ENCODE measurements around the gene PTGER3. TPM values are rescaled to one million over a fixed set of nuclear protein-coding genes. Genes with fewer than 3 reads are reported as not detected.

The PTGER3 gene
- total and polyA plus RNA-seq, 10 of the 15 experiments (the other 5 are each of a cell fraction or from before 2014, with no cell fraction given) = under 0.01 to 0.04 (median 0.02) TPM; not detected in 7

- H3K9me3 ChIP-seq (replicated peaks; ENCODE audit: control insufficient read depth, insufficient read depth, low read length) = no peaks in the 10 kb centered on the region
- ATAC-seq (no peak), FAIRE-seq (no peak), DNase-seq (ENCODE audit: low read depth, low spot score) (no peak)
- ChIA-PET SMC1A (ENCODE audit: uncharacterized antibody, unreplicated experiment) (interaction anchor here (1.2 kb wide), 1 partner anchor 17 kb away, joined by 3 read pairs; no protein-coding TSS in a partner anchor), POLR2A (no interaction called here), CTCF (interaction anchor here (1.9 kb wide), 1 partner anchor 10 kb away, joined by 10 read pairs; no protein-coding TSS in a partner anchor), RAD21 (ENCODE audit: unreplicated experiment) (no interaction called here)
- no peak for TF ChIP-seq LARP7 (IDR thresholded peaks at IDR 0.05)
- no peak for TF ChIP-seq RBBP5 (conservative IDR thresholded peaks at IDR 0.05)
- TF ChIP-seq, protein P1, sequence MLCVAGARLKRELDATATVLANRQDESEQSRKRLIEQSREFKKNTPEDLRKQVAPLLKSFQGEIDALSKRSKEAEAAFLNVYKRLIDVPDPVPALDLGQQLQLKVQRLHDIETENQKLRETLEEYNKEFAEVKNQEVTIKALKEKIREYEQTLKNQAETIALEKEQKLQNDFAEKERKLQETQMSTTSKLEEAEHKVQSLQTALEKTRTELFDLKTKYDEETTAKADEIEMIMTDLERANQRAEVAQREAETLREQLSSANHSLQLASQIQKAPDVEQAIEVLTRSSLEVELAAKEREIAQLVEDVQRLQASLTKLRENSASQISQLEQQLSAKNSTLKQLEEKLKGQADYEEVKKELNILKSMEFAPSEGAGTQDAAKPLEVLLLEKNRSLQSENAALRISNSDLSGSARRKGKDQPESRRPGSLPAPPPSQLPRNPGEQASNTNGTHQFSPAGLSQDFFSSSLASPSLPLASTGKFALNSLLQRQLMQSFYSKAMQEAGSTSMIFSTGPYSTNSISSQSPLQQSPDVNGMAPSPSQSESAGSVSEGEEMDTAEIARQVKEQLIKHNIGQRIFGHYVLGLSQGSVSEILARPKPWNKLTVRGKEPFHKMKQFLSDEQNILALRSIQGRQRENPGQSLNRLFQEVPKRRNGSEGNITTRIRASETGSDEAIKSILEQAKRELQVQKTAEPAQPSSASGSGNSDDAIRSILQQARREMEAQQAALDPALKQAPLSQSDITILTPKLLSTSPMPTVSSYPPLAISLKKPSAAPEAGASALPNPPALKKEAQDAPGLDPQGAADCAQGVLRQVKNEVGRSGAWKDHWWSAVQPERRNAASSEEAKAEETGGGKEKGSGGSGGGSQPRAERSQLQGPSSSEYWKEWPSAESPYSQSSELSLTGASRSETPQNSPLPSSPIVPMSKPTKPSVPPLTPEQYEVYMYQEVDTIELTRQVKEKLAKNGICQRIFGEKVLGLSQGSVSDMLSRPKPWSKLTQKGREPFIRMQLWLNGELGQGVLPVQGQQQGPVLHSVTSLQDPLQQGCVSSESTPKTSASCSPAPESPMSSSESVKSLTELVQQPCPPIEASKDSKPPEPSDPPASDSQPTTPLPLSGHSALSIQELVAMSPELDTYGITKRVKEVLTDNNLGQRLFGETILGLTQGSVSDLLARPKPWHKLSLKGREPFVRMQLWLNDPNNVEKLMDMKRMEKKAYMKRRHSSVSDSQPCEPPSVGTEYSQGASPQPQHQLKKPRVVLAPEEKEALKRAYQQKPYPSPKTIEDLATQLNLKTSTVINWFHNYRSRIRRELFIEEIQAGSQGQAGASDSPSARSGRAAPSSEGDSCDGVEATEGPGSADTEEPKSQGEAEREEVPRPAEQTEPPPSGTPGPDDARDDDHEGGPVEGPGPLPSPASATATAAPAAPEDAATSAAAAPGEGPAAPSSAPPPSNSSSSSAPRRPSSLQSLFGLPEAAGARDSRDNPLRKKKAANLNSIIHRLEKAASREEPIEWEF (IDR thresholded peaks at IDR 0.05; ENCODE audit: insufficient replicate concordance, low read depth, low read length) = no peak
- no peak for TF ChIP-seq BCLAF1 (IDR thresholded peaks at IDR 0.05)
- TF ChIP-seq MTA2 (IDR thresholded peaks at IDR 0.05; ENCODE audit: low read depth) = no peak
- TF ChIP-seq MYB (IDR thresholded peaks at IDR 0.05; ENCODE audit: borderline replicate concordance, low read depth, low read length) = no peak
- TF ChIP-seq POLR2A (IDR thresholded peaks at IDR 0.05; ENCODE audit: low read depth, low read length) = no peak
- TF ChIP-seq, protein P2, sequence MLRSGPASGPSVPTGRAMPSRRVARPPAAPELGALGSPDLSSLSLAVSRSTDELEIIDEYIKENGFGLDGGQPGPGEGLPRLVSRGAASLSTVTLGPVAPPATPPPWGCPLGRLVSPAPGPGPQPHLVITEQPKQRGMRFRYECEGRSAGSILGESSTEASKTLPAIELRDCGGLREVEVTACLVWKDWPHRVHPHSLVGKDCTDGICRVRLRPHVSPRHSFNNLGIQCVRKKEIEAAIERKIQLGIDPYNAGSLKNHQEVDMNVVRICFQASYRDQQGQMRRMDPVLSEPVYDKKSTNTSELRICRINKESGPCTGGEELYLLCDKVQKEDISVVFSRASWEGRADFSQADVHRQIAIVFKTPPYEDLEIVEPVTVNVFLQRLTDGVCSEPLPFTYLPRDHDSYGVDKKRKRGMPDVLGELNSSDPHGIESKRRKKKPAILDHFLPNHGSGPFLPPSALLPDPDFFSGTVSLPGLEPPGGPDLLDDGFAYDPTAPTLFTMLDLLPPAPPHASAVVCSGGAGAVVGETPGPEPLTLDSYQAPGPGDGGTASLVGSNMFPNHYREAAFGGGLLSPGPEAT (IDR thresholded peaks at IDR 0.05; ENCODE audit: low read depth) = no peak
- no peak for TF ChIP-seq MYC (IDR thresholded peaks at IDR 0.05; ENCODE audit: insufficient read depth, insufficient read length, insufficient replicate concordance, low read length, severe bottlenecking)
- no peak for TF ChIP-seq TARDBP (IDR thresholded peaks at IDR 0.05; ENCODE audit: borderline replicate concordance)
- H3K4me2 ChIP-seq (ENCODE audit: control insufficient read depth, insufficient read depth) = no peak overlapping the region
- no peak overlapping the region for H2AFZ ChIP-seq (ENCODE audit: control insufficient read depth, low read depth, low read length)
- H3K79me2 ChIP-seq (ENCODE audit: control insufficient read depth, insufficient read depth, low read length) = no peaks in the 10 kb centered on the region
- no peaks in the 10 kb centered on the region; a peak in 1 of 4 replicates for H3K27me3 ChIP-seq (replicated peaks in 1 of 2; ENCODE audit: control insufficient read depth in 2 of 2, insufficient read depth in 2 of 2, low read length in 1 of 2)
- intact Hi-C loops (cut with micrococcal nuclease; ENCODE audit: unreplicated experiment) (no loop called here), in situ Hi-C loops (cut with MboI) (no loop called here)
- H3K36me3 ChIP-seq (ENCODE audit: control insufficient read depth in 2 of 2, insufficient read depth in 2 of 2, low read length in 1 of 2) = no peaks in the 10 kb centered on the region
- no peak overlapping the region for H3K27ac ChIP-seq (ENCODE audit: control insufficient read depth, insufficient read depth)
- WGBS (ENCODE audit: insufficient coverage, insufficient replicate concordance, low lambda C conversion rate, missing lambda C conversion rate) = 45% methylated on average over 2 of the region's 2 CpGs
- BruUV-seq (replicated peaks) = no TSS peak
- H4K20me1 ChIP-seq (ENCODE audit: control insufficient read depth, insufficient read depth) = no peaks in the 10 kb centered on the region
- H3K9ac ChIP-seq (ENCODE audit: control insufficient read depth, insufficient read depth, low read length) = no peak overlapping the region
- no peaks in the 10 kb centered on the region for H3K4me1 ChIP-seq (ENCODE audit: control insufficient read depth, insufficient read depth, low read length)
- H3K4me3 ChIP-seq = no peak overlapping the region
These were observed 60.1 kb downstream of the PTGER3 start for GRCh38 chr1:70987497-70987896.

All from GM12878 (cell line).